ENCODE data around the gene DNM1L. TPM values are rescaled to one million over a fixed set of nuclear protein-coding genes. Genes with fewer than 3 reads are reported as not detected.

The DNM1L gene
- total and polyA plus RNA-seq, 9 of the 15 experiments (the other 6 are each of a cell fraction or from before 2014, with no cell fraction given): 24.1 to 82.8 (median 61.5) TPM

DNA sequence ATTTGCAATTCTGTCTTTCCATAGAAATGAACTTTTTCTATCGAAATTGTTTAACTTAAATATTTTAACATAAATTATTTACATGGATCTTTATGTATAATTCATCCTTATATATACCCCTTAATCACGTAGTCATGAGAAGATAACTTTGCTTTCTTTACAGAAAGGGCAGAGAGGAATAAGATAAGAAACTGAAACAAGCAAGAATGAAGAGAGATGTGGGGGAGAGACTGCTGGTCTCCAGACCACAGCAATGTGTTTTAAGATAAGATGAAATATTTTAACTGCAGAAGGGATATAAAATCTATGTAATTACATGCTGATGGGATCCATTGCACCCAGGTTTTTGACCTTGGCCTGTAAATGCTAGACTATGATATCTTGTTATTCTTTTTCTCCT lies 34.7 kb upstream of the DNM1L start (continued):
- TF ChIP-seq ZFPM2 (CRISPR knock-in tag; IDR thresholded peaks at IDR 0.05) (no peak), DIDO1 (tag; IDR thresholded peaks at IDR 0.05; ENCODE audit: low read depth) (no peak), TCF3 (CRISPR knock-in tag; IDR thresholded peaks at IDR 0.05) (peak; percentile 74), ZNF311 (CRISPR knock-in tag; IDR thresholded peaks at IDR 0.05) (peak; percentile 53; the same call in 1 of the 2 replicates), ZNF184 (CRISPR knock-in tag; IDR thresholded peaks at IDR 0.05) (no peak), RUNX1 (IDR thresholded peaks at IDR 0.05; ENCODE audit: low read depth) (no peak), HMG20B (CRISPR knock-in tag; IDR thresholded peaks at IDR 0.05) (no peak), SPI1 (IDR thresholded peaks at IDR 0.05; ENCODE audit: borderline replicate concordance, low read depth, low read length) (no peak), YY1 (IDR thresholded peaks at IDR 0.05; ENCODE audit: borderline replicate concordance in 1 of 3, control insufficient read depth in 1 of 3, extremely low read depth in 1 of 3, insufficient read depth in 3 of 3, insufficient read length in 1 of 3, insufficient replicate concordance in 2 of 3, low read depth in 1 of 3, low read length in 2 of 3) (no peak), ZNF57 (CRISPR knock-in tag; IDR thresholded peaks at IDR 0.05) (no peak), BCOR (IDR thresholded peaks at IDR 0.05) (peak; percentile 19; the same call in 1 of the 2 replicates), ATF7 (IDR thresholded peaks at IDR 0.05) (no peak), NCOR1 (IDR thresholded peaks at IDR 0.05) (peak; percentile 74), PHF20 (IDR thresholded peaks at IDR 0.05; ENCODE audit: partially characterized antibody) (no peak), POU5F1 (IDR thresholded peaks at IDR 0.05; ENCODE audit: borderline replicate concordance, low read depth, low read length, partially characterized antibody) (no peak), JUN (IDR thresholded peaks at IDR 0.05; ENCODE audit: borderline replicate concordance, low read depth, low read length) (no peak), JUN (CRISPR knock-in tag; IDR thresholded peaks at IDR 0.05; ENCODE audit: borderline replicate concordance) (no peak), MEIS2 (IDR thresholded peaks at IDR 0.05; ENCODE audit: partially characterized antibody) (peak; percentile 29), SIX5 (IDR thresholded peaks at IDR 0.05; ENCODE audit: borderline replicate concordance in 1 of 2, insufficient read depth in 1 of 2, low read depth in 1 of 2, low read length in 2 of 2) (no peak), SRSF7 (optimal IDR thresholded peaks at IDR 0.05; ENCODE audit: low read depth, low read length) (no peak), MCM7 (IDR thresholded peaks at IDR 0.05) (no peak), BDP1 (IDR thresholded peaks at IDR 0.05; ENCODE audit: insufficient read depth, insufficient read length) (no peak), CAMTA2 (CRISPR knock-in tag; conservative IDR thresholded peaks at IDR 0.05) (no peak), RB1 (IDR thresholded peaks at IDR 0.05; ENCODE audit: low read depth) (no peak), NCOA2 (IDR thresholded peaks at IDR 0.05; ENCODE audit: partially characterized antibody in 2 of 2) (no peak), ELF1 (tag; IDR thresholded peaks at IDR 0.05) (no peak), CHD4 (IDR thresholded peaks at IDR 0.05; ENCODE audit: insufficient read depth, insufficient replicate concordance, low read depth, low read length, poor library complexity, severe bottlenecking) (no peak), POLR3G (IDR thresholded peaks at IDR 0.05; ENCODE audit: extremely low read depth, insufficient read length, insufficient replicate concordance) (no peak)
- TF ChIP-seq, protein P1, sequence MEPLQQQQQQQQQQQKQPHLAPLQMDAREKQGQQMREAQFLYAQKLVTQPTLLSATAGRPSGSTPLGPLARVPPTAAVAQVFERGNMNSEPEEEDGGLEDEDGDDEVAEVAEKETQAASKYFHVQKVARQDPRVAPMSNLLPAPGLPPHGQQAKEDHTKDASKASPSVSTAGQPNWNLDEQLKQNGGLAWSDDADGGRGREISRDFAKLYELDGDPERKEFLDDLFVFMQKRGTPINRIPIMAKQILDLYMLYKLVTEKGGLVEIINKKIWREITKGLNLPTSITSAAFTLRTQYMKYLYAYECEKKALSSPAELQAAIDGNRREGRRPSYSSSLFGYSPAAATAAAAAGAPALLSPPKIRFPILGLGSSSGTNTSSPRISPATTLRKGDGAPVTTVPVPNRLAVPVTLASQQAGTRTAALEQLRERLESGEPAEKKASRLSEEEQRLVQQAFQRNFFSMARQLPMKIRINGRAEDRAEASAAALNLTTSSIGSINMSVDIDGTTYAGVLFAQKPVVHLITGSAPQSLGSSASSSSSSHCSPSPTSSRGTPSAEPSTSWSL (CRISPR knock-in tag; IDR thresholded peaks at IDR 0.05; ENCODE audit: borderline replicate concordance): no peak
- TF ChIP-seq, protein P2, sequence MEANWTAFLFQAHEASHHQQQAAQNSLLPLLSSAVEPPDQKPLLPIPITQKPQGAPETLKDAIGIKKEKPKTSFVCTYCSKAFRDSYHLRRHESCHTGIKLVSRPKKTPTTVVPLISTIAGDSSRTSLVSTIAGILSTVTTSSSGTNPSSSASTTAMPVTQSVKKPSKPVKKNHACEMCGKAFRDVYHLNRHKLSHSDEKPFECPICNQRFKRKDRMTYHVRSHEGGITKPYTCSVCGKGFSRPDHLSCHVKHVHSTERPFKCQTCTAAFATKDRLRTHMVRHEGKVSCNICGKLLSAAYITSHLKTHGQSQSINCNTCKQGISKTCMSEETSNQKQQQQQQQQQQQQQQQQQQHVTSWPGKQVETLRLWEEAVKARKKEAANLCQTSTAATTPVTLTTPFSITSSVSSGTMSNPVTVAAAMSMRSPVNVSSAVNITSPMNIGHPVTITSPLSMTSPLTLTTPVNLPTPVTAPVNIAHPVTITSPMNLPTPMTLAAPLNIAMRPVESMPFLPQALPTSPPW (CRISPR knock-in tag; IDR thresholded peaks at IDR 0.05): peak; percentile 18; the same call in 1 of the 2 replicates
